ENCODE measurements around the gene LAMTOR5.

DNA sequence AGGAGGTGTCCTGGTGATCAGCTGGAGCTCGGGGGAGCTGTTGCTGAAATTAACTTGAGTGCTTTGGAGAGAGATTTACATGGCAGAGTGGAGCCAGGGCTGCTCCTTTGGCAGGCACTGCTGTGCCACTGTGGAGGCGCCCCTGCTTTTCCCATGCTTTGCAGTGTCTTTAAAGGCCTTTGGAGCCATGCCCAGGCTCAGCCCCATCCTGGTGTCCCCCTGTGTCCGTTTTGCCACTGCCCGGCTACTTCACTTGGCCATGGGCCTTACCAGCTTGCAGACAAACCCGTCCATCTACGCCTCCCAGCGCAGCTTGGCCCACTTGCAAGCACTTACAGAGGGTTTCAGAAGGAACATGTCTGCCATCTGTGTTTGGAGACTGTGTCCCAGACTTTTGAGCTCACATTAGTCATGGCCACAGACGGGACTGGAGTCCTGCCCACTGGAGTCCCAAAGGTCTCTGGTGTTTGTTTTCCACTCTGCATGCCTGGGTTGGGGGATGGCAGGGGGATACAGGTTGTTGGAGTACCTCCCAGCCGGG is 18.2 kb upstream of the LAMTOR5 start:
- TF ChIP-seq, protein P1, sequence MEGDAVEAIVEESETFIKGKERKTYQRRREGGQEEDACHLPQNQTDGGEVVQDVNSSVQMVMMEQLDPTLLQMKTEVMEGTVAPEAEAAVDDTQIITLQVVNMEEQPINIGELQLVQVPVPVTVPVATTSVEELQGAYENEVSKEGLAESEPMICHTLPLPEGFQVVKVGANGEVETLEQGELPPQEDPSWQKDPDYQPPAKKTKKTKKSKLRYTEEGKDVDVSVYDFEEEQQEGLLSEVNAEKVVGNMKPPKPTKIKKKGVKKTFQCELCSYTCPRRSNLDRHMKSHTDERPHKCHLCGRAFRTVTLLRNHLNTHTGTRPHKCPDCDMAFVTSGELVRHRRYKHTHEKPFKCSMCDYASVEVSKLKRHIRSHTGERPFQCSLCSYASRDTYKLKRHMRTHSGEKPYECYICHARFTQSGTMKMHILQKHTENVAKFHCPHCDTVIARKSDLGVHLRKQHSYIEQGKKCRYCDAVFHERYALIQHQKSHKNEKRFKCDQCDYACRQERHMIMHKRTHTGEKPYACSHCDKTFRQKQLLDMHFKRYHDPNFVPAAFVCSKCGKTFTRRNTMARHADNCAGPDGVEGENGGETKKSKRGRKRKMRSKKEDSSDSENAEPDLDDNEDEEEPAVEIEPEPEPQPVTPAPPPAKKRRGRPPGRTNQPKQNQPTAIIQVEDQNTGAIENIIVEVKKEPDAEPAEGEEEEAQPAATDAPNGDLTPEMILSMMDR (IDR thresholded peaks at IDR 0.05; ENCODE audit: poor library complexity, severe bottlenecking) = no peak
- TF ChIP-seq RAD21 (conservative IDR thresholded peaks at IDR 0.05) = no peak
